CD4-positive, alpha-beta T cell treated with Interferon alpha-2 for 1 hour (primary cell): ENCODE results near the gene TMPRSS7.
A peak's percentile ranks its signal among the peaks of the same experiment; 100 is the strongest.

Experiments used
- DNase-seq, 2 donors: peaks; one replicate each; pipeline ENCODE4 v3.0.0-alpha.2; 2020 to 2022

TMPRSS7 gene

GRCh38 chr3:112034436-112034835, at the start of gene TMPRSS7:
Gene TMPRSS7, plus strand, starts transcription at chr3:112034736. Its CDS starts 110 bp downstream, at chr3:112034846.
- DNase-seq = no peak

GRCh38 chr3:111986800-111987199, 47.7 kb upstream of the TMPRSS7 start:
- DNase-seq = no peak

GRCh38 chr3:111989061-111989678, 45.4 kb upstream of the TMPRSS7 start:
- DNase-seq = peak in 1 of 2 donors; percentile 55

GRCh38 chr3:111993038-111993437, 41.5 kb upstream of the TMPRSS7 start:
- no peak for DNase-seq

- no peak for DNase-seq
These were observed 35.7 kb upstream of the TMPRSS7 start, which contains the start of gene TAGLN3 for GRCh38 chr3:111998636-111999483. Gene TAGLN3, plus strand, starts transcription at chr3:111998922. Its CDS starts 501 bp downstream, at chr3:111999423.

GRCh38 chr3:111999484-112000324, 34.8 kb upstream of the TMPRSS7 start:
- DNase-seq = no peak

GRCh38 chr3:112000367-112000771, 34.2 kb upstream of the TMPRSS7 start:
- no peak for DNase-seq

GRCh38 chr3:112000966-112001365, 33.6 kb upstream of the TMPRSS7 start:
- no peak for DNase-seq

GRCh38 chr3:112001526-112001925, 33.0 kb upstream of the TMPRSS7 start:
- no peak for DNase-seq

GRCh38 chr3:112002096-112002971, 32.2 kb upstream of the TMPRSS7 start:
- no peak for DNase-seq

GRCh38 chr3:112003321-112004080, 31.0 kb upstream of the TMPRSS7 start:
- DNase-seq = no peak

GRCh38 chr3:112004187-112004586, 30.3 kb upstream of the TMPRSS7 start:
- DNase-seq = no peak

- no peak for DNase-seq
These were observed 29.9 kb upstream of the TMPRSS7 start for GRCh38 chr3:112004669-112005068.

GRCh38 chr3:112005091-112005672, 29.4 kb upstream of the TMPRSS7 start:
- DNase-seq = no peak

- DNase-seq = no peak
These were observed 26.9 kb upstream of the TMPRSS7 start for GRCh38 chr3:112007633-112008032.

- DNase-seq = no peak
These were observed 24.9 kb upstream of the TMPRSS7 start for GRCh38 chr3:112009670-112010069.

- no peak for DNase-seq
These were observed 23.9 kb upstream of the TMPRSS7 start for GRCh38 chr3:112010636-112011035.

- DNase-seq = no peak
These were observed 23.1 kb upstream of the TMPRSS7 start for GRCh38 chr3:112011376-112011940.

GRCh38 chr3:112012205-112012992, 22.1 kb upstream of the TMPRSS7 start:
- no peak for DNase-seq
